DMS 273 (cell line): ENCODE data around the gene DNAJC1.
"Not testable (repeated sequence)": the region's sequence is repeated elsewhere in the genome, so short reads cannot be mapped to it uniquely, and the experiment has no call there.

Source experiments
- DNase-seq: peaks from one replicate; lab custom pipeline; 2025; ENCODE audit not compliant: unreplicated experiment; lab: John Stamatoyannopoulos, UW

DNAJC1 gene, protein sequence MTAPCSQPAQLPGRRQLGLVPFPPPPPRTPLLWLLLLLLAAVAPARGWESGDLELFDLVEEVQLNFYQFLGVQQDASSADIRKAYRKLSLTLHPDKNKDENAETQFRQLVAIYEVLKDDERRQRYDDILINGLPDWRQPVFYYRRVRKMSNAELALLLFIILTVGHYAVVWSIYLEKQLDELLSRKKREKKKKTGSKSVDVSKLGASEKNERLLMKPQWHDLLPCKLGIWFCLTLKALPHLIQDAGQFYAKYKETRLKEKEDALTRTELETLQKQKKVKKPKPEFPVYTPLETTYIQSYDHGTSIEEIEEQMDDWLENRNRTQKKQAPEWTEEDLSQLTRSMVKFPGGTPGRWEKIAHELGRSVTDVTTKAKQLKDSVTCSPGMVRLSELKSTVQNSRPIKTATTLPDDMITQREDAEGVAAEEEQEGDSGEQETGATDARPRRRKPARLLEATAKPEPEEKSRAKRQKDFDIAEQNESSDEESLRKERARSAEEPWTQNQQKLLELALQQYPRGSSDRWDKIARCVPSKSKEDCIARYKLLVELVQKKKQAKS

DNA sequence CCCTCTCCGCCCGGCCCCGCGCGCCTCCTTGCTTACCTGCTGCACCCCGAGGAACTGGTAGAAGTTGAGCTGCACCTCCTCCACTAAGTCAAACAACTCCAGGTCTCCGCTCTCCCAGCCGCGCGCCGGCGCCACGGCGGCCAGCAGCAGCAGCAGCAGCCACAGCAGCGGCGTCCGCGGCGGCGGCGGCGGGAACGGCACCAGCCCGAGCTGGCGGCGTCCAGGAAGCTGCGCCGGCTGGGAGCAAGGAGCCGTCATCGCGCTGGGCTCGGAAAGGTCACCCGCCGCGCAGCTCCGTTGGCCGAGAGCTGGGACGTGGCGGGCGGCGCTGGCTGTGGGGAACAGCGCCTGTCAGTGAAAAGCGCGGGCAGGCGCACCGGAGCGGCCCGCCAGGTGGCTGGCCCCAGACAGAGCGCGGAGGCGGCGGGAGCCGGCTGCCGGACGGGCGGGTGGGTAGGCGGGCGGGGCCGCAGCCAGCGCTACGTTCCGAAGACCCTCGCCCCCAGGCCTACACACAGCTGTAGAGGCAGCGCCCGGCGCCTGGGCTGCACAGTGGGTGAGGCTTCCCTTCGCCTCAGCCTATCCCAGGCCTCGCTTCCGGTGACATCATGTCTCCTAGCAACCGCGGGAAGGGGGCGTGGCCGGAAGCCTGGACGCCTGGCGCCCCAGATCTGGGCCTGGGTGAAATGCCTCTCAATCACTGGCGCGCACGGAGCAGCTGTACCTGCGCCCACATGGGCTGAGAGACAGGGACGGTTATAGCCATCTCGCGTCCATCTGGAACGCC, at the start of gene DNAJC1:
TSS of gene DNAJC1 (minus strand) at position 554 of the 787 bp plus-strand sequence. CDS start at position 258, 296 bp downstream.
- peak; percentile 97 for DNase-seq

DNA sequence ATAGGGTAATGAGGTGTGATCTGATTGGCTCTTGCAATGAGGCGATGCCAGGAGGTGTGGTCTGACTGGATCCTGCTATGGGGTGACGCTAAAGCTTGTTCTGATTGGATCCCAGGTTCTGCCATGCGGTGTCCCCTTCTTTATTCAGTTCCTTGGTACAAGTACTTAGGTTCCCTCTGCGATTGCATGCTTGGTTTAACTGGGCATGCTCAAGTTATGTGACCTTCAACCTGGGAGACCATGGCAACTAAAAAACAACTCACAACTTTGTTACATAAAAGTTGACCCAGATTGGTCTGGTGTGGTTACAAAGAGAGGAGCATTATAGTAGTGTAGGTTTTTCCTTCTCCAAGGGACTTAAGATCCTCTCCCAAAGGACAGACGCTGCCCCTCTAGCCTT, 49.5 kb upstream of the DNAJC1 start:
- no peak for DNase-seq

DNA sequence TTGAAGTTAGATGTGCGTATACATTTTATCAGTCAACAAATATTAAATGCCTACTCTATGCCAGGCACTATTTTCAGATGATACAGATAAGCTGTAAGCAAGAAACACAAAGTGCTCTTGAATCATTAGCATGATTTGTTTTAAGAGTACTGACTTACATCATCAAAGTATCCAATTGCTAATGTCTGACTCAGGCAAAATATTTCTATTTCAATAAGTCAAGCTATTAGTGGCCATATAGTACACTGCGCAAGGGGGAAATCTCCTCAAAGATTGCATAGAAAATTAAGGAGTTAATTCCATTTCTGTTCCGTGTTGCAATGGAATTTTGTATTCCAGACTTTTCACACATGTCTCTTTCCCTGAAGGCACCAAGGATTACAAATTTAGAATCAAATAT, 46.1 kb upstream of the DNAJC1 start:
- no peak for DNase-seq

- DNase-seq: no peak
Measured at GRCh38 chr10:22047812-22048211, 44.3 kb upstream of the DNAJC1 start.

DNA sequence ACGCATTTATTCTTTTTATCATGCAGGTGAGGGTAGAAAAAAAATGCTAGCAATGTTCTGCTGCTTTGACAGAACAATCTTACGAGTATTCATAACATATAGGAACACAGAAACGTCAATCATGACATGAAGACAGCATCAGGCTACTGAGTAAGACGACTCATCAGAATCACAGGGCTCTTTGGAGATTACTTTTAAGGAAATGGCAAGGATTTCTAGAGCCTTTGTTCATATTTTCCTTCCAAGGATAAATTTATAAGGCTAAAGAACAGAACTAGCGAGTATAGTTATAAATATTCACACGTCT, 39.8 kb upstream of the DNAJC1 start:
- no peak for DNase-seq

DNA sequence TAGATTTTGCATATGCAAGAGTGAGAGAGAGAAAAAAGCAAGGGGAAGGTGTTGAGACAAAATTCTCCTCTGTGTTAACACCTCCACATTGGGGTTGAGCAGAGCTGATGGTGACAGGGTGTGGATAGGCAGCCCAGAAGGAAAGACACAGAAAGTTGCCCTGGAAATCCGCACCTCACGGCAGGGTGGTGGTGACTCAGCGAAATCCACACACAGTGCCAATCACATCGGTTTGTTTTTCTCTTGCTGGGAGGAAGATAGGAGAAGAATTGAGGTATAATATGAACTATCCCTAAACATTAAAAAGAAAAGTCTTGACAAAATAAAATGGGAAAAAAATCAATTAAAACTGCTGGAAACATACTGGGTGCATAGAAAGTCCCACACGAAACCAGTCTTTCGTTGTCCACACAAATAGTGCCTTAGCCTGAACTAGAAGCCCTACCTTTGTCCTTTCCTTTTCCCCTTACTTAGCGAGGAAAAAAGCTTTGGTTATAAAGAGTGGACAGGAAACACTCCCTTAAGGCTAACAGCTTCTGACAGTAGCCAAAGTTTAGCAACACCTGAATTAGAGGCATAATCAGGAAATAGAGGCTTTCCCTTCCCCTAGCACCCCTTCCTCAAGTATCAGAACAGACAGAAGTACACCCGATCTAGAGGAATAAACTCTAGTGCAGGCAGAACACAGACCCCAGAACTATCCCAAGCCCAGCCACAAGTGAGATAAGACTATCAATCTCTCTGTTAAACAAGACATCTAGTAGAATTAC, 39.2 kb upstream of the DNAJC1 start:
- peak; percentile 2 for DNase-seq

DNA sequence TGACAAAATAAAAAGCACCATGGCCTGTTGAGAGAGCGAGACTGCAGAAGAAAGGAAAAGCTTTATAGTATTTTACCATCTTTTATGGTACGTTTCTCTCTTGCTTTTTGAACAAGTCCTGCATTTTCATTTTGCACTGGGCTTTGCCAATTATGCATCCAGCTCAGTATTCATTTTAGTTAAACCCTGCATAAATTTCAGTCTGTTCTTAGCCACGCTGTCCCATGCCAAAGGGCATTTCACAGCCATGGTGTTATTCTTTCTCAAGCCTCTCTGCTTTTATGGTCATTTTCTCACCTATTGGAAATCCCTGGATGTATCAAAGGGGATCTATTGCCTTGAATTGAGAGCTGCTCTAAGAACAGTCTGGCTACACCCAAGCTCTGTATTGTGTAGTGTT, 30.8 kb upstream of the DNAJC1 start:
- no peak for DNase-seq

DNA sequence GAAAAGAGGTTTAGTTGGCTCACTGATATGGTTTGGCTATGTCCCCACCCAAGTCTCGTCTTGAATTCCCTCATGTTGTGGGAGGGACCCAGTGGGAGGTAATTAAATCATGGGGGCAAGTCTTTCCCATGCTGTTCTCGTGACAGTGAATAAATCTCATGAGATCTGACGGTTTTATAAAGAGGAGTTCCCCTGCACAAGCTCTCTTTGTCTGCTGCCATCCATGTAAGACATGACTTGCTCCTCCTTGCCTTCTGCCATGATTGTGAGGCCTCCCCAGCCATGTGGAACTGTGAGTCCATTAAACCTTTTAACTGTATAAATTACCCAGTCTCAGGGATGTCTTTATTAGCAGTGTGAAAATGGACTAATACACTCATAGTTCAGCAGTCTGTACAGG, 28.7 kb upstream of the DNAJC1 start:
- not testable (repeated sequence) for DNase-seq

- DNase-seq: no peak
Measured at GRCh38 chr10:22030421-22030820, 26.9 kb upstream of the DNAJC1 start.

DNA sequence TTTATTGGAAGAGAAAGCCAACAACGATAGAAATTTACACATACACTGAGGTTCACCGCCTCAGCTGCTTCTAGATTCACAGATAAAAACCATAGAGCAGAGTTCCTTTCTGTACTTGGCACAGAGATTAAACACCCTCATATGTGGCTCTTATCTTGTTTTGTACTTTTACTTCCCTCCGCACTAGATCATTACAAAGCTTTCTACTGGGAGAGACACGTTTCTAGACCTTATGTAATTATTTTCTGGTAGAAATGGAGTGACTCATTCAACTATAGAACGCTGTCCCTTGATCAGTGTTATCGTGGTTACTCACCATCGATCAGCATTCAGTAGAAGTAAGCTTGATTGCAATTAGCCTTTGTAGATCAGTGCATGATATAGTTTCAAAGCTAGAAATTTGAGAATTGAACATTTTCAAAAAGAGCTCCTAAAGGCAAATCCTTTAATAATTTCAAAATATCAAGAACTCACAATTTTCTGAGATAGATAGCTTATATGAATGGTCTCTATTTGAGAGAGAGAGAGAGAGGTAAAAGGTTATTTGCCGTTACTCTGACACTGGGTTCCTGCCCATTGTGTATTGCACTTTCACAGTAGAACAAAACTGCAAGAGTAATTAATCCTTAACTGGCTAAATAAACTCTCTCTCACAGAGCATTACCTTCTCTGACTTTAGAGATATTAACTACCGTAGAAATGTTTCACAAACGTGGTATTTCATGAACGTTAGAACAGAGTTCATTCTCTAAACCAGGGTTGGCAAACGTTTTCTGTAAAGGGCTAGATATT, 26.1 kb upstream of the DNAJC1 start:
- DNase-seq: no peak

- no peak for DNase-seq
Measured at GRCh38 chr10:22027364-22028238, 24.1 kb upstream of the DNAJC1 start.

GRCh38 chr10:22026287-22026686, 22.8 kb upstream of the DNAJC1 start:
- no peak for DNase-seq

DNA sequence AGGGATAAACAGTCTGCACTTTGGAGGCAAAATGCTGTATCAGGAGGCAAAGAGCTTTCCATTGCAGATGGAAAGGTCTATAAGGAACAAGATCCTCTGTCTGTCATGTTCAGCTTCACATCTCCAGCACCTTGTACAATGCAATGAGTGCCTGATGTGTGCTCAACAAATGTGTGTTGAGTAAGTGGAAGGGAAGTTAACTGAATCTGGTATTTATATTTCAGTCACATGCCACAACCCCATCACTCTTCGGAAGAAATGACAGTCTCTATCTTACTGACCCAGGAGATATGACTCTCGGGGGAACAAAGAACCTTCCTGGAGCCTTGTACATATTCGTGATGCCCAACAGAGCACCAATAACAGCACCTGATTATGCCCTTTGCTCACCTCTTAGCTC, 20.0 kb upstream of the DNAJC1 start:
- no peak for DNase-seq

DNA sequence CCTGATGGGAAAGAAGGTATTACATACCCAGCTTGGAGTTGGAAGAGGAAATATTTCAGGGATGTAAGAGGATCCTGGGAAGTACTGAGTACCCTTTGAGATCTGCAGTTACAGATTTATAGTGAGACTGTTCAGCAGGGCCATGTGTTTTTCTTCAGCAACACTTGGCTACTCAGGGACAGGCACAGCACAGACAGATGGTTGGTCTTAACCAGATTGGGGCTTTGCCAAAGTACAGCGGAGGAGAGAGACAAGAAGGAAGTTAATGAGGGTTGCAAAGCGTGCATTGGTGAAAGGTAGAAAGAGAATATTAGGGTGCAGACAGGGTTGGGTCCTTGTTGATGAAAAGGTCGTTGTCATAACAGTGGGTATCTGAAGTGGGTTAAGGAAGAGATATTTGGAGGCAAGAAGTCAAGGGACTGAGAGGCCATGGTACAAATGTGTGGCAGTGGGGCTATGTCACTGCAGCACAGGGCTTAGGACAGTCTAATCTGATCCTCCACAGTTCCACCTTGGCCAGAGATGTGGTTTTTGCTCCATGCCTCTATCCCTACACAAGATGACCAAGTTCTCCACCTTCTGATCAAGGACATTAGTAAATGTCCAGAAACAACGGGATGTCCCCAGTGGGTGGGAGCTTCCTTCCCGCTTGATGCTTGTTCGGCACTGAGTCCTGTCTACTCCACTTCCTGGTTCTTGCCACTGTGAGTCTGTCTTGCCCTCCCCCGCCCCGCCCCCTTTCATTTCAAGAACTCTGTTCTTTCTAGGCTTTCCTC, 18.9 kb upstream of the DNAJC1 start:
- DNase-seq: peak; percentile 90

DNA sequence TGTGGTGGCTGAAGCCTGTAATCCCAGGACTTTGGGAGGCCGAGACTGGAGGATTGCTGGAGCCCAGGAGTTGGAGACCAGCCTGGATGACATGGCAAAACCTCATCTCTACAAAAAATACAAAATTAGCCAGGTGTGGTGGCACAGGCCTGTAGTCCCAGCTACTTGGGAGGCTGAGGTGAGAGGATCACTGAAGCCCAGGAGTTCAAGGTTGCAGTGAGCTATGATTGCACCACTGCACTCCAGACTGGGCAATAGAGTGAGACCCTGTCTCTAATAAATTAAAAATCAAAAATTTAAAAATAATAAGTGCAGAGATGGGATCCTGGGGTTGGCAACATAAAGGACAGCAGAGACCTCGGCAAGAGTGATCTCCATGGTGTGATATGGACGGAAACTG, 17.6 kb upstream of the DNAJC1 start:
- DNase-seq: not testable (repeated sequence)

GRCh38 chr10:22017283-22018020, 13.9 kb upstream of the DNAJC1 start:
- no peak for DNase-seq

DNA sequence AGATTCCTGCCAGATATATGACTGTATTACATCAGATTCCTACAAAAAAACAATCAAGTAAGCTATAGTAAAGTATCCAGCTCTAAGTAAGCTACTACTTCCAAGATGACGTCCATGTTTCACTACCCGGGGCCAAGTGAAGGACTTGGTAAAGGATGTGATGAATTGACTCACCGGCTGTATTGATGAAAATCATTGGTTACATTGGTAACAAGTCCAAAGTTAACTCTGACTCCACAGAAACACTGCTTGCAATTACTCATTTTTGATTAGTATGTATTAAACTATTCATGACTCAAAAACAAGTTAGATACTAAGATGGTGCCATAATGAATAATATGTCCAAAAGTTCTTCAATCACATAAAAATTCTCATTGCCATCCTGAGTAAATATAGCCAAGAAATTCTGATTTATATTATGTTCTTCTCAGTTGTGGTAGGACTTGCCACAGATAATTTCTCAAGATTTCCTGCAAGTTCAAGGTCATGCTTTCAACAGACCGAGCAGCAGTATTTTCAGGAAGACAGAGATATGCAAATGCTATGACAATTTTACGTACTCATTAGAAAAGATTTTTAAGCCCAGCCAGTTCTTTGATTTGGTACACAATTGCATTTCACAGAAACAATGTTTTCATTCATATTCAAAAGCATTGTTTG, 12.6 kb upstream of the DNAJC1 start:
- DNase-seq: no peak

DNA sequence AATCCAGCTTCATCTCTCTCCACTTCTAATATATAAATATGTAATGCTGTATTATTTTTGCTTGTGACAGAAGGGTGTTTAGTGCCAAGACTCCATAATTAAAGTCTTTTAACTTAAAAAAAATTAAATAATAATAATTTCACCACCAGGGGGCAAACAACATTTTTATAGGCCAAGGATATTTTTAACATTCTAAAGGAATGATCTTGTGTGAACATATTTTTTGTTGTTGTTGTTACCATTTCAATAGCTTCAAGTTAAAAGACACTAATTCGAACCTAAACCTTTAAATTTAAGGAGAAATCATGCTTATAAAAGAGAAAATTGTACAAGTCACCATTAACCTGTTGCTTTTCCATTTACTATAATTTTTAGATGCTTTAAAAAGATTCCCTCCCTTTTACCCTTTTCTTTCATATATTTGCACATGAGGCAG, 7.5 kb upstream of the DNAJC1 start:
- DNase-seq: peak; percentile 52
